ENCODE measurements around the gene PCDHGA10. TPM values are rescaled to one million over a fixed set of nuclear protein-coding genes. Genes with fewer than 3 reads are reported as not detected.
"Not testable (repeated sequence)": the region's sequence is repeated elsewhere in the genome, so short reads cannot be mapped to it uniquely, and the experiment has no call there.

The PCDHGA10 gene
- total and polyA plus RNA-seq, 11 donors = 1.1 to 11.3 (median 5.2) TPM

DNA sequence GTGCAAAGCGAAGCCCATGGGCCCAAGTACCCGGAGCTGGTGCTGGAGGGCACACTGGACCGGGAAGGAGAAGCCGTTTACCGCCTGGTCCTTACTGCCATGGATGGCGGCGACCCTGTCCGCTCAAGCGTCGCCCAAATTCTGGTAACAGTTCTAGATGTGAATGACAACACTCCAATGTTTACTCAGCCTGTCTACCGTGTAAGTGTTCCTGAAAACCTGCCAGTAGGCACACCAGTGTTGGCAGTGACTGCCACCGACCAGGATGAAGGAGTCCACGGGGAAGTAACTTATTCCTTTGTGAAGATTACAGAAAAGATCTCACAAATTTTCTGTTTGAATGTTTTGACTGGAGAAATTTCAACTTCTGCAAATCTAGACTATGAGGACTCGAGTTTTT, 38.2 kb upstream of the PCDHGA10 start:
- Histone ChIP-seq H3K9me3 (peaks cover 0 to 99% (median 64%) of the 10 kb centered on the region in 12 donors), H3K27me3 (peaks cover 0 to 29% (median 0%) of the 10 kb centered on the region in 9 donors), H3K4me3 (no peak overlapping the region), H3K36me3 (peaks cover 0 to 36% (median 0%) of the 10 kb centered on the region in 9 donors), H3K4me1 (peaks cover 0 to 29% (median 0%) of the 10 kb centered on the region in 12 donors), H3K27ac (no peak overlapping the region)
- ATAC-seq = peak in 2 of 4 donors; percentile 65 to 68
- TF ChIP-seq, protein P1, sequence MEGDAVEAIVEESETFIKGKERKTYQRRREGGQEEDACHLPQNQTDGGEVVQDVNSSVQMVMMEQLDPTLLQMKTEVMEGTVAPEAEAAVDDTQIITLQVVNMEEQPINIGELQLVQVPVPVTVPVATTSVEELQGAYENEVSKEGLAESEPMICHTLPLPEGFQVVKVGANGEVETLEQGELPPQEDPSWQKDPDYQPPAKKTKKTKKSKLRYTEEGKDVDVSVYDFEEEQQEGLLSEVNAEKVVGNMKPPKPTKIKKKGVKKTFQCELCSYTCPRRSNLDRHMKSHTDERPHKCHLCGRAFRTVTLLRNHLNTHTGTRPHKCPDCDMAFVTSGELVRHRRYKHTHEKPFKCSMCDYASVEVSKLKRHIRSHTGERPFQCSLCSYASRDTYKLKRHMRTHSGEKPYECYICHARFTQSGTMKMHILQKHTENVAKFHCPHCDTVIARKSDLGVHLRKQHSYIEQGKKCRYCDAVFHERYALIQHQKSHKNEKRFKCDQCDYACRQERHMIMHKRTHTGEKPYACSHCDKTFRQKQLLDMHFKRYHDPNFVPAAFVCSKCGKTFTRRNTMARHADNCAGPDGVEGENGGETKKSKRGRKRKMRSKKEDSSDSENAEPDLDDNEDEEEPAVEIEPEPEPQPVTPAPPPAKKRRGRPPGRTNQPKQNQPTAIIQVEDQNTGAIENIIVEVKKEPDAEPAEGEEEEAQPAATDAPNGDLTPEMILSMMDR (IDR thresholded peaks at IDR 0.05) = no peak
- TF ChIP-seq POLR2A (IDR thresholded peaks at IDR 0.05) = no peak
- peak in 1 of 5 donors; percentile 55 for DNase-seq
- WGBS, 4 donors = 51 to 63% (median 56%) methylated on average over 14 of the region's 14 CpGs
- intact Hi-C loops (cut with DNase I) = no loop called here

GRCh38 chr5:141375444-141376155, 37.2 kb upstream of the PCDHGA10 start:
- intact Hi-C loops (cut with DNase I); H3K27ac ChIP-seq; DNase-seq; ATAC-seq; H3K4me3 ChIP-seq: not testable (repeated sequence)
- peaks cover 0 to 36% (median 0%) of the 10 kb centered on the region in 9 donors for H3K36me3 ChIP-seq
- peaks cover 0 to 99% (median 64%) of the 10 kb centered on the region in 12 donors for H3K9me3 ChIP-seq
- H3K27me3 ChIP-seq = peaks cover 0 to 23% (median 0%) of the 10 kb centered on the region in 9 donors
- WGBS, 4 donors = 56 to 92% (median 61%) methylated on average over 12 to 43 of the region's 48 CpGs
- peaks cover 0 to 23% (median 0%) of the 10 kb centered on the region in 12 donors for H3K4me1 ChIP-seq
- TF ChIP-seq, protein P1 (IDR thresholded peaks at IDR 0.05) = peak in 1 of 12 donors; percentile 9

- WGBS, 4 donors = 20 to 39% (median 23%) methylated on average over 37 of the region's 37 CpGs
- Histone ChIP-seq H3K4me3 (peak within 1 kb of the TSS in 9 of 12 donors; percentile 20 to 40 (median 32)), H3K36me3 (peaks cover 0 to 33% (median 0%) of the 10 kb centered on the region in 9 donors), H3K4me1 (peaks cover 0 to 4% (median 0%) of the 10 kb centered on the region in 12 donors), H3K27me3 (peaks cover 0 to 23% (median 0%) of the 10 kb centered on the region in 9 donors), H3K27ac (no peak within 1 kb of the TSS), H3K9me3 (peaks cover 0 to 100% (median 50%) of the 10 kb centered on the region in 12 donors)
- no peak for TF ChIP-seq POLR2A (IDR thresholded peaks at IDR 0.05)
- TF ChIP-seq, protein P1 (IDR thresholded peaks at IDR 0.05) = peak in 4 of 12 donors; percentile 16 to 31 (median 24)
- ATAC-seq (peak in 3 of 4 donors; percentile 26 to 45 (median 27)), DNase-seq (no peak)
- intact Hi-C loops (cut with DNase I) = no loop called here
These were observed 30.1 kb upstream of the PCDHGA10 start, which contains the start of gene PCDHGA7 for GRCh38 chr5:141382469-141383294. PCDHGA7 (plus strand) TSS chr5:141382742; CDS start chr5:141382900, 158 bp downstream.

Data from heart left ventricle (tissue), 16 donors.